GM21576 (cell line): ENCODE measurements around the gene VAMP8.
"Not testable (repeated sequence)": the region's sequence is repeated elsewhere in the genome, so short reads cannot be mapped to it uniquely, and the experiment has no call there.

Experiments
- ATAC-seq: cut with Tn5 transposase; IDR thresholded peaks from one replicate; pipeline ENCODE4 v1.9.1; 2021; ENCODE audit warnings: mild to moderate bottlenecking, moderate library complexity; ENCODE audit not compliant: unreplicated experiment

VAMP8 gene

GRCh38 chr2:85547089-85547858 is 30.1 kb upstream of the VAMP8 start:
- no peak for ATAC-seq

DNA sequence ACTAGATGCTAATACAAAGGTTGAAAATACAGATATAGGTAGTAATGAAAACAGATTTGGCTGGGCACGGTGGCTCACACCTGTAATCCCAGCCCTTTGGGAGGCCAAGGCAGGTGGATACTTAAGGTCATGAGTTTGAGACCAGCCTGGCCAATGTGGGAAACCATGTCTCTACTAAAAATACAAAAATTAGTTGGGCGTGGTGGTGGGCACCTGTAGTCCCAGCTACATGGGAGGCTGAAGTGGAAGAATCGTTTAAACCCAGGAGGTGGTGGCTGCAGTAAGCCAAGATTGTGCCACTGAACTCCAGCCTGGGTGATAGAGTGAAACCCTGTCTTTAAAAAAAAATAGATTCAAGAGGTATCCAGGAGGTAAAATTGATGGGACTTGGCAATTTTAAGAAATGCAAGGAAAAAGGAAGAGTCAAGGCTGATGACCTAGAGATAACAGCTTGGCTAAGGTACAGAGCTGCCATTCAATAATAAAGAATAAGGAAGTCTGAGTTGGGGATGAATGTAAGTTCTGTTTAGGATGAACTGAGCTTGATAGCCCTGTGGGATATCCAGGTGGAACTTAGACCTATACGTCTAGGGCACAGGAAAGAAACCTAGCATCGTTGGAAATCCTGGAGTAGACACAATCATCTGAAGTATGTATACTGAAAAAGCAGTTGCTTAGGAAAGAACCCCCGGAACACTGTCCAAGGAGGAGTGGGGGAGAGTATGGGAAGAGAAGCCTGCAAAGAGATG is 29.4 kb upstream of the VAMP8 start:
- no peak for ATAC-seq

- no peak for ATAC-seq
These were observed 28.8 kb upstream of the VAMP8 start for GRCh38 chr2:85548608-85548900.

- no peak for ATAC-seq
These were observed 28.3 kb upstream of the VAMP8 start for GRCh38 chr2:85549095-85549494.

DNA sequence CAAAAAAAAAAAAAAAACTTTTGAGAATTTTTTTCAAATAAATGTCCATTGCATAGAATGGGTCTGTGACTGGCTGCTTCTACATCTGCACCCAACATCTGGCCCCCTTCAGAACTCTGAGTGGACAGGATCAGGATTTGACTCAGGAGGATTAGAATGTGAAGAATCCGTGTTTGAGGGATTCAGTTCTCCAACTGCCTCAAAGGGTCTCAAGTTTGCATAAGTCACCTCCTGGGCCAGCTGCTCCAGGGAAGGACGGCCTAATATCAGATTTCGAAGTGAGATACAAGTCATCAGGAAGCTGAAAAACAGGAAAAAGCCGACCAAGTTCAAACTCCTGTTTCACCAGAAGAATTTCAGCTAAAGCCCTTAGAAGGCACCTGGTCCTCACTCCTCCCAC is 27.6 kb upstream of the VAMP8 start:
- no peak for ATAC-seq

GRCh38 chr2:85550486-85550885 is 26.9 kb upstream of the VAMP8 start:
- ATAC-seq = no peak

DNA sequence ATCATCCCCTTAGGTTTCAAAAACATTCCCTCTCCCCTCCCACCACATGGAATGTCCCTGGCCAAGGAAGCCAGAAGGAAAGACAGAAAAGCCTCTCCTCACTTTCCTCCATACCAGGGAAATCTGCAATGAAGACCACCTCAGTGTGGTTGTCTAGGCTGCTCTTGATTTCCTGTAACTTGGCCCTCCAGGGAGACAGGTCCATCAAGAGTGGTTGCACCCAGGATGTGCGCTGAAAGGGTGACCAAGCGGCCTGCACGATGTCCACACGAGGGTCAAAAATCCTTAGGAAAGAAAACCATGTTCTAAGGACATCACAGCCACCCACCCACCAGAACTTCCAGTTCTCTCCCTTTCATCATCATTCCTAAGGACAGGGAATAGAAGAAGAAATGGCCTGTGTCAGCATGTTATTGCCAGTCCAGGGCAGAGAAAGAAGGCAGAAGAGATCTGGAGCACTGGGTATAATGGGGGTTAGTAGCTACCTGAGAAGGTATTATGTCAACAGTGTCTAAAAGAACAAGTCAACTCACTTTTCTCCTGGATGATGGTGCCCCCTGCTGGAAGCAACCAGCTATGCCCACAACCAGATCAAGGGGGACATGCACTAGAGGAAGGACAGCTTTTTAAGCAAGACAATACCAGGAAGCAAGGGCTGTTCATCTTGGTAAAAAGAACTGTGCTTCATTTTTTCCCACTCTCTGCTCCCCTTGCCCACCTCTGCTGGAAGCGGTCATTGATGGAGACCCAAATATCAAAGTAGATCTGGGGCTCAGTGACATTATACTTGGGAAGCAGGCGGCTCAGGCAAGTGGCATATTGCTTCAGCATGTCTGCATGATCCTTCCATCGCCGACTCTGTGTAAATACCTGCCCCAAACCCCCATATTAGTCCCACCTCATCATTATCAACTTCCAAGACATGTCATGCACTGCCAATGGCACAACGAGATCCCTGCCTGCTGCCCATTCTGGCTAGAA is 25.4 kb upstream of the VAMP8 start:
- no peak for ATAC-seq

DNA sequence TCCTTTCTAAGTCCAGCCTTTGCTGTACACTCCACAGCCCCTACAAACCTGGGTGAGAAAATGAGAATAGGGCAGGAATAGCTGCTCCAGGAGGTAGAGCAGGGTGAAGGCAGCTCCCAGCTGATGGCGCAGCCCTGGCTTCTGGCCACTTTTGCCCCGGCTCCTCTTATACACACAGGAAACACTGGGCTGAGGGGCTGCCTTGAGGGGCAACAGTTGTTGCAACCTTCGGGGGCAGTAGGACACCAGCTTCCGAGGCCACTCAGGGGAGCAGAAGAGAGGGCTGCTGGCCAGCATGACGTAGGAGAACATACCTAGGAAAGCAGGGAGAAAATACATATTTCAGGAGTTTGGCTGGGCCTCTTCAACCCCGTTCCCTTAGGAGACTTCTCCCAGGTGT is 24.2 kb upstream of the VAMP8 start:
- no peak for ATAC-seq

DNA sequence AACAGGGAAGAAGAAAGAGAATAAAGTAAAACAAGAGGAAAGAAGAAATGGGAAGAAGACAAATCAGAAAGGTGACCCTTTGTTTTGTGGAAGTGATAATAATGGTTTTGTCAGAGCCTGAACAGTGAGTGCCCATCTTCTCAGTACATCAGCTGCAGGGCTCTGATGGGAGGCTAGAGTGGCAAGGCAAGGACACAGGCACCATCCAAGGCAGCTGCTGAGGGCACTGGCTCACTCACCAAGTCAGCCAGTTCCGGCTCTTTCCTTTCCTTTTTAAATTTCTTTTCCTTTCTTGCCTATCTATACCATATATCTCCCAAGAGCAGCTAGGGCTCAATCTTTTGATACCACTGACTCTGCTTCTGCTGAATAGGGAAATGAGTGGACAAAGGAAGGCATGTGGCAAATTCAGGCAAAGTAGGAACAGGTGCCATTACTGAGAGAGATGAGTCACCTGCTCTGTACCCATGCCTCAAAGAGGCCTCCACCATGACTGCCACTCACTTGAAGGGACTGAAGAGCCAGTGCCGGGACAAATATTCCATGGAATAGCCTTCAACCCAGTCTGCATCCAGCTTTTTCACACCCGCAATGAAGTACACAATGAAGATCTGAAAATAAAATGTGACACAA is 22.3 kb upstream of the VAMP8 start:
- no peak for ATAC-seq

GRCh38 chr2:85557130-85557529 is 20.3 kb upstream of the VAMP8 start:
- no peak for ATAC-seq

- ATAC-seq = no peak
These were observed 19.2 kb upstream of the VAMP8 start for GRCh38 chr2:85558160-85558559.

GRCh38 chr2:85560403-85560726 is 17.0 kb upstream of the VAMP8 start:
- not testable (repeated sequence) for ATAC-seq

GRCh38 chr2:85560812-85561279 is 16.5 kb upstream of the VAMP8 start:
- ATAC-seq = peak; percentile 19

DNA sequence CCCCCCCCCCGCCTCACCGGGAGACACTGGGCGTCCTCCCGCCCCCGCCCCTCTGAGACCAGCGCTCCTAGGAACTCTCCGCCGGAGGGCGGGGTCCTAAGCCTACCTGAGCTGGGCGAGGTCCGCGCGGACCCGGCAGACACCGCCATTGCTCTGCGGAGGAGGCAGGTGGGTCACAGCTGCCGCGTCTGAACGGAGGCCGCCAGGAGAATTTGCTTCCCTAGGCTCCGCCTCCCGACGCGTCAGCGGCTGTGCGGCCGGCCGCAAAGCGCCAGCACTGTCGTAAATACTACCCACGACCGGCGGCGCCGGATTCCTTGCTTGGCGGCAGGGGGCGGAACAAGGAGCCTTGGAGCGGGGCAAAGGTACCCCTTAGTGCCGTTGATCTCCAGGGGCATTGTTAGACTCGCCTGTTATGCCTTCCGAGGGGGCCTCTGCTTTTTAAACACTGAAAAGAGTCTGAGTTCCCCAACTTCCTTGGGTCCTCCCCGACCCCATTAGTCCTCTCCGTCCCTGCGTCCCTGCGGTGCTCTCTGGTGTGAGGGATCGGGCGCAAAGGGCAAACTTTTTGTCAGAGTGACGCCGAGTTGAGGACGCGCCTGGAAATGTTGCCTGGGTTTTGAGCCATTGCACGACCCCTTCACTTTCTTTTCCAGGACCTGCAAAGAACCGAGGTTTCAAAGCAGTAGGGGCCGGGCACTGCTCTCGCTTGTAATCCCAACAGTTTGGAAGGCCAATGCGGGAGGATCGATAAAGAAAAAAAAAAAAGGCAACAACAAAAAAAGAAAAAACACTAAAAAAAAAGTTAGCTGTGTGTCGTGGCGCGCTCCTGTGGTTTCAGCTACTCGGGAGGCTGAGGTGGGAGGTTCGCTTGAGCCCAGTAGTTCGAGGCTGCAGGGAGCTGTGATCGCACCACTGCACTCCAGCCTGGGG is 15.8 kb upstream of the VAMP8 start, which contains the start of gene GGCX:
GGCX (minus strand) TSS at position 214 of the 933 bp plus-strand sequence; CDS start at position 149, 65 bp downstream.
- ATAC-seq = peak; percentile 83

DNA sequence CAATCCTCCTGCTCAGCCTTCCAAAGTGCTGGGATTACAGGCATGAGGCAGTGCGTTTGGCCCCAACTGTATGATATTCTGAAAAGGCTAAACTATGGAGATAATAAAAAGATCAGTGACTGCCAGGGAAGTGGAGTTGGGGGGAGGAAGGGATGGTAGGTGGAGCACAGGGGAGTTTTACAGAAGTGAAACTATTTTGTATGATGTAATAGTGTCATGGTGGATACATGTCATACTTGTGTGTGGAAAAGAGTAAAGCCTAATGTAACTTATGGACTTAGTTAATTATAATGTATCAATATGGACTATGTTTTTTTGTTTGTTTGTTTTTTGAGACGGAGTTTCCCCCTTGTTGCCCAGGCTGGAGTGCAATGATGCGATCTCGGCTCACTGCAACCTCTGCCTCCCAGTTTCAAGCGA is 13.2 kb upstream of the VAMP8 start:
- ATAC-seq = no peak

DNA sequence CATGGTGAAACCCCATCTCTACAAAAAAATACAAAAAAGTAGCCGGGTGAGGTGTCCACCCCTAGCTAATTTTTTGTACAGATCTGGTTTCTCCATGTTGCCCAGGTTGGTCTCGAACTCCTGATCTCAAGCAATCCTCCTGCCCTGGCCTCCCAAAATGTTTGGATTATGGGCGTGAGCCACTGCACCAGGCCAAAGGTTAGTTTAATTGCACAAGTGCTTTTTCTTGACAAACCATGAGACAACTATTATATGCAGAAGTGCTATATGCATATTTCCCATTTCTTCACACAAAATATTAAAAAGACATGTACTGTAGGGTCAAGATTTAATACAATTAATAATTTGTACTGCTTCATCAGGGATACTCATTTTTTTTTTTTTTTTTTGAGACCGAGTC is 11.1 kb upstream of the VAMP8 start:
- ATAC-seq = no peak

GRCh38 chr2:85575739-85576138 is 1.6 kb upstream of the VAMP8 start:
- no peak for ATAC-seq

GRCh38 chr2:85577063-85577385 is 362 bp upstream of the VAMP8 start:
- ATAC-seq = no peak

DNA sequence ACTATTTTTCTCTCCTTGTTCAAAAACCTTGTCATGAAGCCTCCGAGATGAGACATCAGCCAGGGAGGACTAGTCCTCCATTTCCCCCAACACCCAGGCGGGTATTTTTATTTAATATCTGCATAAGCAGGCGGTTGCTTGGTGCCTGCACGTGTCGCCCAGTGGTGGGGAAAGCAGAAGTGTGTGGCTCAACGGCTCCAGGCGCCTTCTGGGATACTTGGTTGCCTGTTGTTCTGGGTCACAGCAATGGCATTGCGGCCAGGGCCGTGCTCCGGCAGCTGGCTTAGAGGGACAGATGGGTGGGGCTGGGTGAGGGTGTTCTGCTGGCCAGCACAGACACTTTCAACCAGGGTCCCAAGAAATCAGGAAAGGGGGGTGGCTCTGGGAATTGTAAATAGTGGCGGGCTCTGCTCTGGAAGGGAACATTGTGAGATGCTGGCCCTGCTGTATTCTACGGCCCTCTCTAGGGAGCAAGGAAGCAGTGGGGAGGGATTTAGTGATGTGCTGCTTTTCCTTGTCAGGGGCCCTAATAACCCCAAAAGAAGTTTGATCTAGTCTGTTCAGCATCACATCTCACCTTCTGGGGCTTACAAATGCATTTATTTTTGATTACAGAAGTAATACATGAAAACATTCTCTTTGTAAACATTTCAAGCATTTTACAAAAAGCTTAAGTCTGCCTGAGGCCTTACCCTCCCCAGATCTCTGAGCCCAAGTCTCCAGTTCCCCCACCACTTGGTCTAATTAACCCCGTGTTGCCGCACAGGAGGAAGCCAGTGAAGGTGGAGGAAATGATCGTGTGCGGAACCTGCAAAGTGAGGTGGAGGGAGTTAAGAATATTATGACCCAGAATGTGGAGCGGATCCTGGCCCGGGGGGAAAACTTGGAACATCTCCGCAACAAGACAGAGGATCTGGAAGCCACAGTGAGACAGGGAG is 1.1 kb downstream of the VAMP8 start:
- ATAC-seq = peak; percentile 35
